Measurements from ENCODE around the gene BST2.
"Not testable (repeated sequence)": the region's sequence is repeated elsewhere in the genome, so short reads cannot be mapped to it uniquely, and the experiment has no call there.

The BST2 gene

GRCh38 chr19:17390665-17391370, 14.6 kb downstream of the BST2 start:
- DNase-seq (ENCODE audit: low read depth in 2 of 2, low spot score in 1 of 2): peak; percentile 62 to 77

- no peak for DNase-seq (ENCODE audit: low read depth in 2 of 2, low spot score in 1 of 2)
Measured at GRCh38 chr19:17389957-17390664, 15.3 kb downstream of the BST2 start.

DNA sequence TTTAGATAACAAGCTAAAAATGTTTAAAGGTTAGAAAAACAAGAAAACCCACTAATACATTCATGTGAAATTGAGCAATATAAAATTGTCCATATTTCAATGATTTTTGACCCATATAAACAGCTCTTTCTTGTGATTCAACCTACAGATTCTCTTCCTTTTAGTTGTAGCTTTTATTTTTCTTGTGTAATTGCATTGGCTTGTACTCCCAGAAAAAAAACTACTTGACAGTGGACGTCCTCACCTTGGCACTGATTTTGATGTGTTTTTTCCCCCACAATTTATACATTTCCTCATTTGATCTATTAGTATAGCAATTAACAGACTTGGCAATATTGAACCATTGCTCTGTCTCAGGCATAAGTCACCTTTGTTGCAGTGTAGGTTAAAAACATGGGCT, 16.1 kb downstream of the BST2 start:
- no peak for DNase-seq (ENCODE audit: low read depth in 2 of 2, low spot score in 1 of 2)

GRCh38 chr19:17385878-17386611, 19.4 kb downstream of the BST2 start:
- DNase-seq (ENCODE audit: low read depth in 2 of 2, low spot score in 1 of 2): peak; percentile 10 to 41

- DNase-seq (ENCODE audit: low read depth in 2 of 2, low spot score in 1 of 2): no peak
Measured at GRCh38 chr19:17380426-17381138, 24.8 kb downstream of the BST2 start.

- DNase-seq (ENCODE audit: low read depth in 2 of 2, low spot score in 1 of 2): no peak
Measured at GRCh38 chr19:17379221-17379631, 26.2 kb downstream of the BST2 start.

- no peak for DNase-seq (ENCODE audit: low read depth in 2 of 2, low spot score in 1 of 2)
Measured at GRCh38 chr19:17378271-17378670, 27.2 kb downstream of the BST2 start.

- no peak for DNase-seq (ENCODE audit: low read depth in 2 of 2, low spot score in 1 of 2)
Measured at GRCh38 chr19:17376935-17377600, 28.4 kb downstream of the BST2 start, which contains the start of gene PLVAP. PLVAP (minus strand) TSS chr19:17377342; CDS start chr19:17377288, 54 bp downstream.

- DNase-seq (ENCODE audit: low read depth in 2 of 2, low spot score in 1 of 2): no peak
Measured at GRCh38 chr19:17370026-17370587, 35.3 kb downstream of the BST2 start.

DNA sequence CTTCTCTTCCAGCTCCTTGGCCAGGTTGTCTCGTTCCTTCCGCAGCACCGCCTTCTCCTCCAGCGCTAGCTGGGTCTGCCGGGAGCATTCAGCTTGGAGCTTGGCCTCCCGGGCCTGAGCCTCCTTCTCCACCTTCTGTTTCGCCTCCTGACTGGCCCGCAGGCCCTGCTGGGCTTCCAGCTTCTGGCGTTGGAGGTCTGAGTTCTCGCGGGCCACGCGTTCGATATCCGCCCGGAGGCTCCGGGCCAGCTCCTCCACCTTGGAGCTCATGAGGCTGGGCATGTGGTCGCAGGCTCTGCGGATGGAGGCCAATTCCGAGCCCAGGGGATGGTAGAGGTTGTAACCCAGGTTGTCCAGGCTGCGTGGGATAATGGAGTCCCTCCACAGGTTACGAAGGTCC, 40.1 kb downstream of the BST2 start:
- no peak for DNase-seq (ENCODE audit: low read depth in 2 of 2, low spot score in 1 of 2)

DNA sequence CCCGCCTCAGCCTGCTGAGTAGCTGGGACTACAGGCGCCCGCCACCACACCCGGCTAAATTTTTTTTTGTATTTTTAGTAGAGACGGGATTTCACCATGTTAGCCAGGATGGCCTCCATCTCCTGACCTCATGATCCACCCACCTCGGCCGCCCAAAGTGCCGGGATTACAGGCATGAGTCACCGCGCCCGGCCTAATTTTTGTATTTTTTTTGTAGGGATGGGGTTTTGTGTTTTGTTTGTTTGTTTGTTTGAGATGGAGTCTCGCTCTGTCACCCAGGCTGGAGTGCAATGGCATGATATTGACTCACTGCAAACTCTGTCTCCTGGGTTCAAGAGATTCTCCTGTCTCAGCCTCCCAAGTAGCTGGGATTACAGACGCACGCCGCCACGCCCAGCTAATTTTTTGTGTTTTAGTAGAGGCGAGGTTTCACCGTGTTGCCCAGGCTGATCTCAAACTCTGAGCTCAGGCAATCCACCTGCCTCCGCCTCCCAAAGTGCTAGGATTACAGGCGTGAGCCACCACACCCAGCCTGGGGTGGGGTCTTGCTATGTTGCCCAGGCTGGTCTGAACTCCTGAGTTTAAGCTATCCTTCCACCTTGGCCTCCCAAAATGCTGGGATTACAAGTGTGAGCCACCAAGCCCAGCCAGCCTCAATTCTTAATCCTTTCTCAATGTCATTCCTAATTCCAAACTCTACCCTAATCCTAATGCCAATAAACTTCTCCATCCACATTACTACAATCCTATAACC, 41.4 kb downstream of the BST2 start:
- not testable (repeated sequence) for DNase-seq (ENCODE audit: low read depth in 2 of 2, low spot score in 1 of 2)

GRCh38 chr19:17359905-17360800, 45.3 kb downstream of the BST2 start:
- no peak for DNase-seq (ENCODE audit: low read depth in 2 of 2, low spot score in 1 of 2)

DNA sequence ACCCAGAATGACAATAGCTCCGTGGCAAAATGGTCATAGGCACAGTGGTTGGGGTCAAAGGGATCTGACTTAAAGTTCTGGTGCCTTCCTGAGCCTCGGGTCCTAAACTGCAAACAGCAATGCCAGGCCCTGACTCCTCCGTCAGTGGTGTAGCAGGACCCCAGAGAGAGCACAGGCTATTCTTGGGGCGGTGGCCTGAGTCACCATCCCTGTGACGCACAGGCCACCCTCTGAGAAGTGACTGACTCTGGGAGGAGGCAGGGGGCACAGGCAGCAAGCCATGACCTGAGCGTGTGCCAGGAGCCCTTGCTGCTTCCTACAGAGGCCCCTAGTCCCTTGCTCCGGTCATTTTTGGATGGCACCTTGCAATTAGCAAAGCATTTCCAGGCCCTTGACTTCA, 47.0 kb downstream of the BST2 start:
- no peak for DNase-seq (ENCODE audit: low read depth in 2 of 2, low spot score in 1 of 2)

GRCh38 chr19:17357724-17358123, 47.7 kb downstream of the BST2 start:
- no peak for DNase-seq (ENCODE audit: low read depth in 2 of 2, low spot score in 1 of 2)

DNA sequence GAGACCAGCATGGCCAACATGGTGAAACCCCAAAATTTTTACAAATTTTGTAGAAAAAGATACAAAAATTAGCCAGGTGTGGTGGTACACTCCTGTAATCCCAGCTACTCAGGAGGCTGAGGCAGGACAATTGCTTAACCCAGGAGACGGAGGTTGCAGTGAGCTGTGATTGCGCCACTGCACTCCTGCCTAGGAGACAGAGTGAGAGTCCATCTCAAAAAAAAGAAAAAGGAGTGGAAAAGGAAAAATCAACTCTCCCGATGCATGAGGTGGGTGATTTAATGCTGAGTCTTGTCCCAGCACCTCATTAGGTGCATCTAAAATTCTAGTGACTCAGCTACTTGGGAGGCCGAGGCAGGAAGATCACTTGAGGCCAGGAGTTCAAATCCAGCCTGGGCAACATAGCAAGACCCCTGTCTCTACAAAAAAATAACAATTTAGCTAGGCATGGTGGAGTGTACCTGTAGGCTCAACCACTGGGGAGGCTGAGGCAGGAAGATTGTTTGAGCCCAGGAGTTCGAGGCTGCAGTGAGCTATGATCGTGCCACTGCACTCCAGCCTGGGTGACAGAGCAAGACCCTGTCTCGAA, 48.3 kb downstream of the BST2 start:
- no peak for DNase-seq (ENCODE audit: low read depth in 2 of 2, low spot score in 1 of 2)

DNA sequence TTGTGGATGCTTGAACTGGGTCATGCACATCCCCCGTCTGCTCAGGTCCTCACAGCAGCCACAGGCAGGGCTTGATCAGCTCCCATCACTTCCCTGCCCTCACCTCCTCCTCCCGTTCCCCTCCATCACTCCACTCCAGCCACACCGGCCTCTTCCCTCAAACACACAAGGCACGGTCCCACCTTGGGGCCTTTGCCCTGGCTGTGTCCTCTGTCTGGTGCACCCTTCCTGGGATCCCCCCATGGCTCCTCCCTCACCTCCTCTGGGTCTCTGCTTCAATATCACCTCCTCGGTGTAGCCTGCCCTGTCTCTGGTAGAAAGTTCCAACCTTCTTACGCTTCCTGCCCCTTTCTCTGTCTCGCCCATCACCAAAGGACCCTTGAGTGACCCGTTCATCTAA, 52.0 kb downstream of the BST2 start:
- DNase-seq (ENCODE audit: low read depth in 2 of 2, low spot score in 1 of 2): no peak

All from stimulated activated CD8-positive, alpha-beta memory T cell treated with anti-CD3 and anti-CD28 coated beads, Interleukin-4, amount 100 ng/mL, for 4 hours (primary cell).